SK-N-SH treated with all-trans-retinoic acid at 6 μM for 48 hours (cell line): ENCODE data around the gene FUZ.

Experiments
- ATAC-seq: fragments of 200-7000 bp; cut with Tn5 transposase; 3 replicates; pipeline ENCODE4 v1.9.1; 2020; ENCODE audit warnings: mild to moderate bottlenecking, moderate library complexity
- ARNTL ChIP-seq: fragments of 450-650 bp; formaldehyde crosslinking; IDR thresholded peaks from 2 replicates; pipeline ENCODE4 v1.5.0; 2020; ENCODE audit warnings: low read depth, mild to moderate bottlenecking, moderate library complexity, borderline replicate concordance
- CREB5 ChIP-seq: fragments of 250-450 bp; sonication (Bioruptor Pico); IDR thresholded peaks from 2 replicates; pipeline ENCODE4 v1.5.1; 2020; ENCODE audit warnings: low read depth, mild to moderate bottlenecking, moderate library complexity
- CSDC2 ChIP-seq: fragments of 250-450 bp; sonication (Bioruptor Pico); IDR thresholded peaks from 2 replicates; pipeline ENCODE4 v1.5.0; 2020; ENCODE audit warnings: mild to moderate bottlenecking, moderate library complexity
- CSRNP3 ChIP-seq: fragments of 250-450 bp; sonication (Bioruptor Pico); IDR thresholded peaks from 2 replicates; pipeline ENCODE4 v1.5.1; 2021; ENCODE audit warnings: mild to moderate bottlenecking, moderate library complexity
- ESRRG ChIP-seq: fragments of 250-450 bp; sonication (Bioruptor Pico); IDR thresholded peaks from 2 replicates; pipeline ENCODE4 v1.6.1; 2021; ENCODE audit warnings: mild to moderate bottlenecking
- GLIS3 ChIP-seq: fragments of 250-450 bp; sonication (Bioruptor Pico); IDR thresholded peaks from 2 replicates; pipeline ENCODE4 v1.5.0; 2020; ENCODE audit warnings: mild to moderate bottlenecking, moderate library complexity
- OSR1 ChIP-seq: fragments of 250-450 bp; sonication (Bioruptor Pico); IDR thresholded peaks from 2 replicates; pipeline ENCODE4 v1.8.0; 2022; ENCODE audit warnings: moderate library complexity, mild to moderate bottlenecking, inconsistent platforms
- POU6F1 ChIP-seq: fragments of 250-450 bp; sonication (Bioruptor Pico); IDR thresholded peaks from 2 replicates; pipeline ENCODE4 v1.8.0; 2021; ENCODE audit warnings: low read depth, mild to moderate bottlenecking, moderate library complexity, borderline replicate concordance
- PPARA ChIP-seq: fragments of 250-450 bp; sonication (Bioruptor Pico); IDR thresholded peaks from 2 replicates; pipeline ENCODE4 v1.5.0; 2020; ENCODE audit warnings: mild to moderate bottlenecking, borderline replicate concordance
- RARB ChIP-seq: fragments of 250-450 bp; sonication (Bioruptor Pico); IDR thresholded peaks from 2 replicates; pipeline ENCODE4 v1.8.0; 2021; ENCODE audit warnings: mild to moderate bottlenecking, moderate library complexity
- SNAI2 ChIP-seq: fragments of 250-450 bp; sonication (Bioruptor Pico); IDR thresholded peaks from 2 replicates; pipeline ENCODE4 v1.5.0; 2020; ENCODE audit warnings: mild to moderate bottlenecking, moderate library complexity
- TSHZ2 ChIP-seq: fragments of 250-450 bp; sonication (Bioruptor Pico); IDR thresholded peaks from 2 replicates; pipeline ENCODE4 v1.5.0; 2020; ENCODE audit warnings: mild to moderate bottlenecking, moderate library complexity
- ZFP3 ChIP-seq: fragments of 250-450 bp; sonication (Bioruptor Pico); IDR thresholded peaks from 2 replicates; pipeline ENCODE4 v1.5.0; 2020; ENCODE audit warnings: mild to moderate bottlenecking, moderate library complexity
- ZNF565 ChIP-seq: fragments of 450-650 bp; formaldehyde crosslinking; conservative IDR thresholded peaks from 2 replicates; pipeline ENCODE4 v1.5.0; 2020; ENCODE audit warnings: low read depth, mild to moderate bottlenecking, moderate library complexity
- ZNF70 ChIP-seq: fragments of 450-650 bp; formaldehyde crosslinking; IDR thresholded peaks from 2 replicates; pipeline ENCODE4 v1.5.0; 2020; ENCODE audit warnings: mild to moderate bottlenecking, moderate library complexity

Gene FUZ

GRCh38 chr19:49836176-49837008 is 23.3 kb upstream of the FUZ start:
- TF ChIP-seq GLIS3 (CRISPR knock-in tag): no peak
- TF ChIP-seq CREB5: no peak
- no peak for TF ChIP-seq CSRNP3 (CRISPR knock-in tag)
- TF ChIP-seq TSHZ2 (CRISPR knock-in tag): no peak
- TF ChIP-seq ZFP3: no peak
- ATAC-seq: no peak

- TF ChIP-seq OSR1 (CRISPR knock-in tag): no peak
- no peak for TF ChIP-seq ARNTL
Measured at GRCh38 chr19:49835562-49835961, 22.5 kb upstream of the FUZ start.

GRCh38 chr19:49833599-49833998 is 20.5 kb upstream of the FUZ start:
- no peak for TF ChIP-seq CSRNP3 (CRISPR knock-in tag)
- no peak for TF ChIP-seq RARB (CRISPR knock-in tag)
- no peak for TF ChIP-seq OSR1 (CRISPR knock-in tag)
- ATAC-seq: no peak

More at GRCh38 chr19:49835562-49835961, 22.5 kb upstream of the FUZ start:
- ATAC-seq: no peak

GRCh38 chr19:49832556-49832955 is 19.5 kb upstream of the FUZ start:
- no peak for ATAC-seq
- TF ChIP-seq TSHZ2 (CRISPR knock-in tag) (no peak), PPARA (no peak)
- TF ChIP-seq, all 23 proteins: peak for 0

- no peak for ATAC-seq
- no peak for TF ChIP-seq ESRRG (CRISPR knock-in tag)
- no peak for TF ChIP-seq ARNTL
- TF ChIP-seq POU6F1 (CRISPR knock-in tag): no peak
- TF ChIP-seq ZNF565 (CRISPR knock-in tag): no peak
- TF ChIP-seq RARB (CRISPR knock-in tag): no peak
- no peak for TF ChIP-seq SNAI2 (CRISPR knock-in tag)
- TF ChIP-seq TSHZ2 (CRISPR knock-in tag): no peak
- TF ChIP-seq CSDC2 (CRISPR knock-in tag): no peak
- TF ChIP-seq ZNF70 (CRISPR knock-in tag): no peak
- no peak for TF ChIP-seq CREB5
Measured at GRCh38 chr19:49831592-49831991, 18.5 kb upstream of the FUZ start.
